HEK293T (cell line): Measurements from ENCODE around the gene MYH14.

ENCODE experiments used
- CTCF ChIA-PET: fragments of 350-600 bp; formaldehyde crosslinking; extraction: SDS; loops from one replicate; lab custom pipeline; 2021; ENCODE audit warnings: antibody characterized with exemption, inconsistent platforms; lab: Yijun Ruan, JAX
- POLR2A ChIA-PET: fragments of 350-600 bp; formaldehyde crosslinking; extraction: SDS; loops from one replicate; lab custom pipeline; 2020; ENCODE audit warnings: antibody characterized with exemption, inconsistent platforms; lab: Yijun Ruan, JAX
- DNase-seq: peaks from one replicate; pipeline ENCODE4 v3.0.0; 2012; ENCODE audit warnings: mixed read lengths; ENCODE audit errors: extremely low spot score
- ARNT ChIP-seq: fragments of 450-650 bp; IDR thresholded peaks from 2 replicates; pipeline ENCODE4 v1.6.1; 2017; ENCODE audit warnings: mild to moderate bottlenecking
- BHLHE40 ChIP-seq: fragments of 450-650 bp; IDR thresholded peaks from 2 replicates; pipeline ENCODE4 v1.6.1; 2016; ENCODE audit warnings: mild to moderate bottlenecking, moderate library complexity, borderline replicate concordance
- CTBP1 ChIP-seq: fragments of 450-650 bp; IDR thresholded peaks from 2 replicates; pipeline ENCODE4 v1.6.1; 2016; ENCODE audit warnings: borderline replicate concordance
- ELF4 ChIP-seq: fragments of 450-650 bp; IDR thresholded peaks from 2 replicates; pipeline ENCODE4 v1.6.1; 2017; ENCODE audit warnings: antibody characterized with exemption
- FOXA1 ChIP-seq: fragments of 450-650 bp; IDR thresholded peaks from 2 replicates; pipeline ENCODE4 v1.6.1; 2016; ENCODE audit warnings: mild to moderate bottlenecking
- FOXK2 ChIP-seq: fragments of 450-650 bp; IDR thresholded peaks from 2 replicates; pipeline ENCODE4 v1.6.1; 2016; ENCODE audit warnings: mild to moderate bottlenecking
- FOXM1 ChIP-seq: fragments of 450-650 bp; IDR thresholded peaks from 2 replicates; pipeline ENCODE4 v1.6.1; 2017; ENCODE audit warnings: mild to moderate bottlenecking, borderline replicate concordance
- HDGF ChIP-seq: fragments of 450-650 bp; IDR thresholded peaks from 2 replicates; pipeline ENCODE4 v1.6.1; 2017; ENCODE audit warnings: antibody characterized with exemption, borderline replicate concordance
- L3MBTL2 ChIP-seq: fragments of 450-650 bp; conservative IDR thresholded peaks from 2 replicates; pipeline ENCODE4 v1.6.1; 2016; ENCODE audit warnings: mild to moderate bottlenecking
- LEF1 ChIP-seq: fragments of 450-650 bp; IDR thresholded peaks from 2 replicates; pipeline ENCODE4 v1.6.1; 2017; ENCODE audit warnings: mild to moderate bottlenecking, borderline replicate concordance
- NFRKB ChIP-seq: fragments of 450-650 bp; IDR thresholded peaks from 2 replicates; pipeline ENCODE4 v1.6.1; 2016; ENCODE audit warnings: mild to moderate bottlenecking, moderate library complexity
- PKNOX1 ChIP-seq: fragments of 450-650 bp; IDR thresholded peaks from 2 replicates; pipeline ENCODE4 v1.6.1; 2016
- SP1 ChIP-seq: fragments of 450-650 bp; IDR thresholded peaks from 2 replicates; pipeline ENCODE4 v1.6.1; 2017
- SUZ12 ChIP-seq: fragments of 450-650 bp; IDR thresholded peaks from 2 replicates; pipeline ENCODE4 v1.6.1; 2016; ENCODE audit warnings: mild to moderate bottlenecking
- TARDBP ChIP-seq: fragments of 450-650 bp; IDR thresholded peaks from 2 replicates; pipeline ENCODE4 v1.6.1; 2016
- ZNF384 ChIP-seq: fragments of 450-650 bp; IDR thresholded peaks from 2 replicates; pipeline ENCODE4 v1.6.1; 2016

MYH14 gene

GRCh38 chr19:50175924-50176323 lies 27.5 kb upstream of the MYH14 start:
- ChIA-PET POLR2A (no interaction called here), CTCF (interaction anchor here (0.6 kb wide), 1 partner anchor 11 kb away, joined by 3 read pairs; no protein-coding TSS in a partner anchor)
- DNase-seq: no peak
- TF ChIP-seq FOXK2 (no peak), SP1 (no peak), BHLHE40 (no peak), FOXA1 (no peak), ARNT (no peak), TARDBP (no peak), SUZ12 (no peak), NFRKB (no peak), HDGF (no peak), ZNF384 (no peak), ELF4 (no peak), LEF1 (no peak)

GRCh38 chr19:50176775-50177174 lies 26.6 kb upstream of the MYH14 start:
- TF ChIP-seq ARNT: no peak
- TF ChIP-seq NFRKB: no peak
- TF ChIP-seq SP1: no peak
- TF ChIP-seq PKNOX1: no peak
- no peak for TF ChIP-seq SUZ12
- no peak for TF ChIP-seq FOXK2
- no peak for TF ChIP-seq HDGF
- TF ChIP-seq CTBP1: no peak
- no peak for TF ChIP-seq ELF4
- no peak for TF ChIP-seq BHLHE40
- TF ChIP-seq FOXA1: no peak
- CTCF ChIA-PET: no interaction called here
- no peak for DNase-seq
- POLR2A ChIA-PET: no interaction called here

GRCh38 chr19:50178320-50178719 lies 25.1 kb upstream of the MYH14 start:
- ChIA-PET POLR2A (interaction anchor here (1.0 kb wide), 1 partner anchor 134 kb away, joined by 3 read pairs; no protein-coding TSS in a partner anchor), CTCF (no interaction called here)
- no peak for TF ChIP-seq SUZ12
- no peak for TF ChIP-seq ARNT
- TF ChIP-seq PKNOX1: no peak
- TF ChIP-seq NFRKB: no peak
- no peak for TF ChIP-seq CTBP1
- no peak for TF ChIP-seq FOXM1
- TF ChIP-seq BHLHE40: no peak
- TF ChIP-seq LEF1: no peak
- TF ChIP-seq ZNF384: no peak
- no peak for TF ChIP-seq TARDBP
- no peak for TF ChIP-seq HDGF
- TF ChIP-seq ELF4: no peak
- TF ChIP-seq FOXK2: no peak
- no peak for TF ChIP-seq FOXA1
- no peak for TF ChIP-seq SP1
- DNase-seq: no peak

- DNase-seq: no peak
- ChIA-PET POLR2A (interaction anchor here (1.0 kb wide), 1 partner anchor 133 kb away, joined by 3 read pairs; no protein-coding TSS in a partner anchor), CTCF (no interaction called here)
- no peak for TF ChIP-seq FOXA1
- TF ChIP-seq NFRKB: no peak
- no peak for TF ChIP-seq ELF4
- no peak for TF ChIP-seq TARDBP
- TF ChIP-seq L3MBTL2: no peak
- TF ChIP-seq SUZ12: no peak
- TF ChIP-seq ARNT: no peak
- TF ChIP-seq LEF1: no peak
- TF ChIP-seq ZNF384: no peak
- no peak for TF ChIP-seq FOXK2
Observed at GRCh38 chr19:50178859-50179537, 24.4 kb upstream of the MYH14 start.

DNA sequence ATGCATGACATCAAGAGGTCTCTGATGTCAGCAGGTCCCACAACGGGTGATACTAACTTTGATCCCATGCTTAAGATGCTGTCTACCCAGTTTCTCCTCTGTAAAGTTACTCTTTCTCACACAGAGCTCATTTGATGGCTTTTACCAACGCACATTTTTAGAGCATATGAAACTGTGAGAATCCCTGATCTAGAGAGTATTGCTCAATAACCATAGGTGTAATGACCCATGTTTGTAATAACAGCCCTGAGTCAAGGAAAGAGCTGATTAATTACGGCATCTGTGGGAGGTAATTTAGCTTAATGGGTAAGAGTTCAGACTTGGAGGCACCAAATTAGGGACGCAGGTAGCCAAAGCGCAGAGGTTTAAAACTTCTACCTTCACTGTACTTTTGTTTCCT lies 22.3 kb upstream of the MYH14 start:
- POLR2A ChIA-PET: no interaction called here
- CTCF ChIA-PET: no interaction called here
- no peak for DNase-seq
- TF ChIP-seq ZNF384 (no peak), FOXA1 (no peak), SP1 (no peak), ELF4 (no peak), ARNT (no peak), L3MBTL2 (no peak), PKNOX1 (no peak), FOXK2 (no peak), HDGF (no peak), FOXM1 (no peak), CTBP1 (no peak), TARDBP (no peak), BHLHE40 (no peak), SUZ12 (no peak), NFRKB (no peak), LEF1 (no peak)

- CTCF ChIA-PET: interaction anchor here (0.7 kb wide), 1 partner anchor 11 kb away, joined by 5 read pairs; no protein-coding TSS in a partner anchor
- DNase-seq: no peak
- POLR2A ChIA-PET: no interaction called here
- TF ChIP-seq SUZ12 (no peak), NFRKB (no peak), ARNT (no peak), FOXM1 (no peak), CTBP1 (no peak), LEF1 (no peak), ZNF384 (no peak), BHLHE40 (no peak), HDGF (no peak), TARDBP (no peak)
Observed at GRCh38 chr19:50184196-50184595, 19.2 kb upstream of the MYH14 start.
